Suprapubic skin (tissue), 3 donors: ENCODE measurements around the gene TSNAX.

Source experiments
- POLR2A ChIP-seq, 2 donors: fragments of 450-650 bp; IDR thresholded peaks; one replicate each; pipeline ENCODE4 v1.6.1; 2017; ENCODE audit warnings: antibody characterized with exemption in 2 of 2, mild to moderate bottlenecking in 2 of 2, moderate library complexity in 2 of 2
- TF ChIP-seq, protein P1 (sequence below), 2 donors: fragments of 200-600 bp in 1 of 2; fragments of 450-650 bp in 1 of 2; sonication (generic) in 1 of 2; IDR thresholded peaks; one replicate each; pipeline ENCODE4 v1.5.1; 2016 to 2019; ENCODE audit warnings: antibody characterized with exemption in 2 of 2, mild to moderate bottlenecking in 1 of 2, moderate library complexity in 1 of 2

DNA sequence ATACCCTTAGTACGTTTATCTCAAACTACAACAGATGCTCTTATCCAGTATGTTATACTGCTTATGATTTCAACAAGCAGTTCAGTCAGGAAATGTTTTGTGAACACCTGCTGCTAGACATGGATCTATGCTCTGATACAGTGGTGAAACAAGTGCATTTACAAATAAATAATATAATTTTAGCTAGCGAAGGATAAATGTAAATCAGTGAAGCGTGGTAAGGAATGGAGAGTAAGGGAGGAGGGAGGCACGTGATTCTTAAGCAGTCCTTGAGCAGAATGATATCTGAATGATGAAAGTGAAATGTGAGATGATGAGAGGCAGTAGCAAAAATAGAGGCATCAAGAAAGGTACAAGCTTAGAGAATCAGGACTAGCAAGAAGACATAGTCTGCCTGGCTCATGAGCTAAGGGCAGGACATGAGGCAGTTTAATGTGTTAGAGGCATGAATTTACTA is 6.3 kb downstream of the TSNAX start:
- TF ChIP-seq, protein P1, sequence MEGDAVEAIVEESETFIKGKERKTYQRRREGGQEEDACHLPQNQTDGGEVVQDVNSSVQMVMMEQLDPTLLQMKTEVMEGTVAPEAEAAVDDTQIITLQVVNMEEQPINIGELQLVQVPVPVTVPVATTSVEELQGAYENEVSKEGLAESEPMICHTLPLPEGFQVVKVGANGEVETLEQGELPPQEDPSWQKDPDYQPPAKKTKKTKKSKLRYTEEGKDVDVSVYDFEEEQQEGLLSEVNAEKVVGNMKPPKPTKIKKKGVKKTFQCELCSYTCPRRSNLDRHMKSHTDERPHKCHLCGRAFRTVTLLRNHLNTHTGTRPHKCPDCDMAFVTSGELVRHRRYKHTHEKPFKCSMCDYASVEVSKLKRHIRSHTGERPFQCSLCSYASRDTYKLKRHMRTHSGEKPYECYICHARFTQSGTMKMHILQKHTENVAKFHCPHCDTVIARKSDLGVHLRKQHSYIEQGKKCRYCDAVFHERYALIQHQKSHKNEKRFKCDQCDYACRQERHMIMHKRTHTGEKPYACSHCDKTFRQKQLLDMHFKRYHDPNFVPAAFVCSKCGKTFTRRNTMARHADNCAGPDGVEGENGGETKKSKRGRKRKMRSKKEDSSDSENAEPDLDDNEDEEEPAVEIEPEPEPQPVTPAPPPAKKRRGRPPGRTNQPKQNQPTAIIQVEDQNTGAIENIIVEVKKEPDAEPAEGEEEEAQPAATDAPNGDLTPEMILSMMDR (IDR thresholded peaks at IDR 0.05): no peak
- TF ChIP-seq POLR2A (IDR thresholded peaks at IDR 0.05): no peak
